GM13976 (cell line): ENCODE data around the gene KRTAP12-3.
"Not testable (repeated sequence)": the region's sequence is repeated elsewhere in the genome, so short reads cannot be mapped to it uniquely, and the experiment has no call there.

Source experiments
- DNase-seq: peaks from one replicate; pipeline ENCODE4 v3.0.0; 2012; ENCODE audit warnings: low spot score
- CTCF ChIP-seq: IDR thresholded peaks from 2 replicates; pipeline ENCODE4 v1.5.1; 2012; ENCODE audit warnings: borderline replicate concordance, mild to moderate bottlenecking; ENCODE audit not compliant: insufficient read depth; ENCODE audit errors: extremely low read depth, missing control alignments, control extremely low read depth
- in situ Hi-C: fragments of 300-500 bp; cut with MboI; formaldehyde crosslinking; loops from one replicate; pipeline ENCODE4 v1.12.0; 2022; ENCODE audit warnings: low sequenced_read_pairs, mixed read lengths, inconsistent platforms; ENCODE audit not compliant: unreplicated experiment

The KRTAP12-3 gene

GRCh38 chr21:44637018-44637850 is 20.5 kb upstream of the KRTAP12-3 start, which contains the start of gene KRTAP10-10:
Gene KRTAP10-10 (plus strand): TSS chr21:44637356. CDS start chr21:44637418, 62 bp downstream.
- no peak for TF ChIP-seq CTCF
- in situ Hi-C loops, result no loop called here
- no peak for DNase-seq

GRCh38 chr21:44637851-44638348 is 19.8 kb upstream of the KRTAP12-3 start:
- in situ Hi-C loops, DNase-seq: not testable (repeated sequence)

GRCh38 chr21:44638506-44639330 is 19.0 kb upstream of the KRTAP12-3 start:
- in situ Hi-C loops, DNase-seq: not testable (repeated sequence)

GRCh38 chr21:44639331-44639655 is 18.4 kb upstream of the KRTAP12-3 start:
- in situ Hi-C loops, result no loop called here
- no peak for DNase-seq
- TF ChIP-seq CTCF, result no peak

GRCh38 chr21:44640761-44641160 is 17.0 kb upstream of the KRTAP12-3 start:
- TF ChIP-seq CTCF, result no peak
- in situ Hi-C loops, result no loop called here
- DNase-seq, result no peak

- no peak for DNase-seq
- no peak for TF ChIP-seq CTCF
- in situ Hi-C loops, result no loop called here
Observed at GRCh38 chr21:44643741-44644310, 13.9 kb upstream of the KRTAP12-3 start.

GRCh38 chr21:44644878-44645277 is 12.9 kb upstream of the KRTAP12-3 start:
- DNase-seq, result no peak
- in situ Hi-C loops, result no loop called here
- no peak for TF ChIP-seq CTCF

- in situ Hi-C loops, DNase-seq: not testable (repeated sequence)
Observed at GRCh38 chr21:44646366-44647221, 11.1 kb upstream of the KRTAP12-3 start, which contains the start of gene KRTAP10-11. Gene KRTAP10-11 (plus strand): TSS chr21:44646414. CDS start chr21:44646459, 45 bp downstream.
